KOPT-K1 (cell line): ENCODE data around the gene SRGAP1.

Source experiments
- H3K27ac ChIP-seq: fragments of 200-600 bp; sonication (generic); 2 replicates; pipeline ENCODE4 v1.5.1; 2016; ENCODE audit warnings: antibody characterized with exemption, mild to moderate bottlenecking, low read depth, low read length; ENCODE audit not compliant: poor library complexity, severe bottlenecking
- H3K36me3 ChIP-seq: fragments of 200-600 bp; sonication (generic); 2 replicates; pipeline ENCODE4 v1.5.1; 2017; ENCODE audit warnings: antibody characterized with exemption, mild to moderate bottlenecking, low read length, moderate library complexity; ENCODE audit not compliant: insufficient read depth
- H3K9me3 ChIP-seq: fragments of 200-600 bp; sonication (generic); 2 replicates; pipeline ENCODE4 v1.5.1; 2017; ENCODE audit warnings: antibody characterized with exemption, low read length, mild to moderate bottlenecking; ENCODE audit not compliant: insufficient read depth, poor library complexity, severe bottlenecking

The SRGAP1 gene

GRCh38 chr12:63918800-63919300, 74.3 kb downstream of the SRGAP1 start:
- no peaks in the 10 kb centered on the region for H3K9me3 ChIP-seq
- no peaks in the 10 kb centered on the region for H3K36me3 ChIP-seq
- H3K27ac ChIP-seq = no peak overlapping the region

- H3K27ac ChIP-seq = no peak overlapping the region
Observed at GRCh38 chr12:63919756-63920155, 75.3 kb downstream of the SRGAP1 start.

GRCh38 chr12:63921157-63921556, 76.7 kb downstream of the SRGAP1 start:
- H3K36me3 ChIP-seq = no peaks in the 10 kb centered on the region
- no peak overlapping the region for H3K27ac ChIP-seq
- H3K9me3 ChIP-seq = no peaks in the 10 kb centered on the region

More at GRCh38 chr12:63919756-63920155, 75.3 kb downstream of the SRGAP1 start:
- H3K36me3 ChIP-seq = no peaks in the 10 kb centered on the region
- H3K9me3 ChIP-seq = no peaks in the 10 kb centered on the region

- H3K27ac ChIP-seq = no peak overlapping the region
Observed at GRCh38 chr12:63922474-63922873, 78.0 kb downstream of the SRGAP1 start.

GRCh38 chr12:63924781-63925180, 80.3 kb downstream of the SRGAP1 start:
- Histone ChIP-seq H3K36me3 (no peaks in the 10 kb centered on the region), H3K9me3 (no peaks in the 10 kb centered on the region), H3K27ac (no peak overlapping the region)

More at GRCh38 chr12:63922474-63922873, 78.0 kb downstream of the SRGAP1 start:
- no peaks in the 10 kb centered on the region for H3K9me3 ChIP-seq
- no peaks in the 10 kb centered on the region for H3K36me3 ChIP-seq

- H3K9me3 ChIP-seq = no peaks in the 10 kb centered on the region
- H3K27ac ChIP-seq = no peak overlapping the region
- no peaks in the 10 kb centered on the region for H3K36me3 ChIP-seq
Observed at GRCh38 chr12:63927511-63927910, 83.0 kb downstream of the SRGAP1 start.

- no peaks in the 10 kb centered on the region for H3K9me3 ChIP-seq
- H3K36me3 ChIP-seq = no peaks in the 10 kb centered on the region
- no peak overlapping the region for H3K27ac ChIP-seq
Observed at GRCh38 chr12:63928305-63928704, 83.8 kb downstream of the SRGAP1 start.

- no peaks in the 10 kb centered on the region for H3K36me3 ChIP-seq
- no peak overlapping the region for H3K27ac ChIP-seq
- no peaks in the 10 kb centered on the region for H3K9me3 ChIP-seq
Observed at GRCh38 chr12:63929426-63929825, 84.9 kb downstream of the SRGAP1 start.

GRCh38 chr12:63930971-63931370, 86.5 kb downstream of the SRGAP1 start:
- no peaks in the 10 kb centered on the region for H3K9me3 ChIP-seq
- H3K27ac ChIP-seq = no peak overlapping the region
- no peaks in the 10 kb centered on the region for H3K36me3 ChIP-seq

GRCh38 chr12:63931703-63932102, 87.2 kb downstream of the SRGAP1 start:
- no peaks in the 10 kb centered on the region for H3K9me3 ChIP-seq
- H3K36me3 ChIP-seq = no peaks in the 10 kb centered on the region
- no peak overlapping the region for H3K27ac ChIP-seq

GRCh38 chr12:63934936-63935335, 90.4 kb downstream of the SRGAP1 start:
- no peaks in the 10 kb centered on the region for H3K36me3 ChIP-seq
- no peak overlapping the region for H3K27ac ChIP-seq
- no peaks in the 10 kb centered on the region for H3K9me3 ChIP-seq

- Histone ChIP-seq H3K36me3 (no peaks in the 10 kb centered on the region), H3K27ac (no peak overlapping the region), H3K9me3 (no peaks in the 10 kb centered on the region)
Observed at GRCh38 chr12:63935361-63935760, 90.9 kb downstream of the SRGAP1 start.

GRCh38 chr12:63937378-63938316, 93.1 kb downstream of the SRGAP1 start:
- Histone ChIP-seq H3K36me3 (no peaks in the 10 kb centered on the region), H3K9me3 (no peaks in the 10 kb centered on the region), H3K27ac (no peak overlapping the region)

- Histone ChIP-seq H3K27ac (no peak overlapping the region), H3K36me3 (no peaks in the 10 kb centered on the region), H3K9me3 (no peaks in the 10 kb centered on the region)
Observed at GRCh38 chr12:63940310-63941005, 96.0 kb downstream of the SRGAP1 start.

GRCh38 chr12:63941166-63941800, 96.8 kb downstream of the SRGAP1 start:
- no peaks in the 10 kb centered on the region for H3K36me3 ChIP-seq
- no peak overlapping the region for H3K27ac ChIP-seq
- H3K9me3 ChIP-seq = no peaks in the 10 kb centered on the region
